ENCODE measurements around the gene ERO1B. TPM values are rescaled to one million over a fixed set of nuclear protein-coding genes. Genes with fewer than 3 reads are reported as not detected.

The ERO1B gene
- total and polyA plus RNA-seq, 12 donors, result 4.0 to 7.0 (median 5.6) TPM

- no peak overlapping the region for H3K27ac ChIP-seq
- ATAC-seq (no peak), DNase-seq (no peak)
- H3K4me1 ChIP-seq, result peaks cover 0 to 30% (median 16%) of the 10 kb centered on the region in 9 donors
- H3K9me3 ChIP-seq, result peaks cover 0 to 4% (median 0%) of the 10 kb centered on the region in 11 donors
- TF ChIP-seq CTCF (IDR thresholded peaks at IDR 0.05), result no peak
- no peaks in the 10 kb centered on the region for H3K27me3 ChIP-seq
- 90 to 92% methylated on average over 4 of the region's 4 CpGs for WGBS, 2 donors
- no peak overlapping the region for H3K4me3 ChIP-seq
- intact Hi-C loops (cut with DNase I), result no loop called here
- H3K36me3 ChIP-seq, result peaks cover 0 to 12% (median 0%) of the 10 kb centered on the region in 9 donors
These were observed 114.2 kb downstream of the ERO1B start for GRCh38 chr1:236167578-236167977.

- peaks cover 0 to 29% (median 13%) of the 10 kb centered on the region in 9 donors for H3K4me1 ChIP-seq
- 95% methylated on average over 7 of the region's 7 CpGs for WGBS, 2 donors
- no peak overlapping the region for H3K4me3 ChIP-seq
- no peaks in the 10 kb centered on the region for H3K27me3 ChIP-seq
- peaks cover 0 to 9% (median under 1%) of the 10 kb centered on the region in 11 donors for H3K9me3 ChIP-seq
- H3K36me3 ChIP-seq, result peaks cover 0 to 12% (median 0%) of the 10 kb centered on the region in 9 donors
- TF ChIP-seq CTCF (IDR thresholded peaks at IDR 0.05), result no peak
- intact Hi-C loops (cut with DNase I), result no loop called here
- no peak overlapping the region for H3K27ac ChIP-seq
- DNase-seq (no peak), ATAC-seq (no peak)
These were observed 114.6 kb downstream of the ERO1B start for GRCh38 chr1:236167154-236167553.

DNA sequence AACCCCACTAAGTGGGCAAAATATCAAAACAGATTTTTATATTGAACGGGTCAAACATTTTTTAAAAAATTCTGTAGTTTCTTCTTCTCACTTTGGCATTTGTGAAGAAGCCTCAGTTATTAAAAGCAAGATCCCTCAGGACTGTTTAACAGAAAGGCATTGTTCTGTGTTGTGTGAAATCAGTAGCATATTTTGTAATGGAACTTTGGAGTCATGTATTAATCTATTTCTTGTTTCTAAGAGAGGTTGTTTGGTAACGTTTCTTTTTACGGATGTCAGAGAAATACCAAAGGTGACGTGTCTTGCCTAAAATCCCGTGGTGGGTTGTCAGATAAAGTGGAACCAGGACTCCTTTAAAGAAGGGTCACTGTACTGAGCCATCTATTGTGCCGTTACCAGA lies 115.7 kb downstream of the ERO1B start:
- Histone ChIP-seq H3K27ac (no peak overlapping the region), H3K9me3 (peaks cover 0 to 20% (median 8%) of the 10 kb centered on the region in 11 donors), H3K36me3 (peaks cover 0 to 9% (median 0%) of the 10 kb centered on the region in 9 donors), H3K4me1 (peaks cover 0 to 29% (median 11%) of the 10 kb centered on the region in 9 donors), H3K4me3 (no peak overlapping the region), H3K27me3 (no peaks in the 10 kb centered on the region)
- intact Hi-C loops (cut with DNase I), result no loop called here
- DNase-seq (no peak), ATAC-seq (no peak)
- TF ChIP-seq CTCF (IDR thresholded peaks at IDR 0.05), result no peak
- 87 to 88% methylated on average over 6 of the region's 6 CpGs for WGBS, 2 donors

Other genes with a start within 250 kb of the ERO1B start
- gene NID1, start 216.9 kb downstream of the ERO1B start, total RNA-seq, result 100 to 1,000 TPM in 1 of 10 donors, 10 to 100 TPM in 9; 33.5 to 120 (median 44.4) TPM
- 10 to 100 TPM; 30.2 to 68.9 TPM for gene NID1, start 216.9 kb downstream of the ERO1B start, polyA plus RNA-seq
- 10 to 100 TPM; 24.5 to 51.4 (median 35.5) TPM for gene GPR137B, start 139.4 kb downstream of the ERO1B start, total RNA-seq
- gene GPR137B, start 139.4 kb downstream of the ERO1B start, polyA plus RNA-seq, result 10 to 100 TPM; 10.6 to 15.0 TPM
- 1 to 10 TPM in 5 of 10 donors, under 1 TPM in 5; 0.57 to 2.5 (median 1.3) TPM for gene EDARADD, start 112.3 kb upstream of the ERO1B start, total RNA-seq
- under 1 TPM; 0.14 to 0.44 TPM for gene EDARADD, start 112.3 kb upstream of the ERO1B start, polyA plus RNA-seq
- 100 to 1,000 TPM in 1 of 10 donors, 10 to 100 TPM in 9; 56.4 to 107 (median 90.5) TPM for gene LGALS8, start 242.0 kb upstream of the ERO1B start, total RNA-seq
- gene LGALS8, start 242.0 kb upstream of the ERO1B start, polyA plus RNA-seq, result 10 to 100 TPM; 36.7 to 47.5 TPM

Data from heart right ventricle (tissue), 16 donors.